Small intestine (tissue), 16 donors: ENCODE results near the gene C12orf76. TPM values are rescaled to one million over a fixed set of nuclear protein-coding genes. Genes with fewer than 3 reads are reported as not detected.
"Not testable (repeated sequence)": the region's sequence is repeated elsewhere in the genome, so short reads cannot be mapped to it uniquely, and the experiment has no call there.

Experiments
- DNase-seq, 2 donors: peaks; one replicate each; pipeline versions ENCODE4 v3.0.0 to v3.0.0-alpha.2; 2013
- FAIRE-seq: peaks from 2 replicates; lab custom pipeline; 2012; peaks lifted over from hg19 to GRCh38; lab: Jason Lieb, UNC
- H3K27ac ChIP-seq, 3 donors: one replicate each; pipeline ENCODE4 v1.5.1; 2013; ENCODE audit warnings: low read length in 2 of 3, mild to moderate bottlenecking in 2 of 3, control low read depth in 1 of 3, inconsistent platforms in 1 of 3, low read depth in 1 of 3, moderate library complexity in 1 of 3
- H3K27me3 ChIP-seq, 3 donors: one replicate each; pipeline ENCODE4 v1.6.1; 2013; ENCODE audit warnings: low read length in 3 of 3, inconsistent platforms in 1 of 3; ENCODE audit not compliant: control insufficient read depth in 3 of 3, insufficient read depth in 3 of 3
- H3K36me3 ChIP-seq, 3 donors: one replicate each; pipeline ENCODE4 v1.6.1; 2013; ENCODE audit warnings: low read length in 3 of 3, inconsistent platforms in 1 of 3, low read depth in 1 of 3, mild to moderate bottlenecking in 1 of 3, moderate library complexity in 1 of 3; ENCODE audit not compliant: control insufficient read depth in 3 of 3, insufficient read depth in 2 of 3
- H3K4me1 ChIP-seq, 3 donors: one replicate each; pipeline ENCODE4 v1.6.1; 2013; ENCODE audit warnings: low read length in 2 of 3, inconsistent platforms in 1 of 3, low read depth in 1 of 3, mild to moderate bottlenecking in 1 of 3, moderate library complexity in 1 of 3; ENCODE audit not compliant: control insufficient read depth in 3 of 3, insufficient read depth in 2 of 3
- H3K4me3 ChIP-seq, 3 donors: one replicate each; pipeline ENCODE4 v1.5.1; 2013; ENCODE audit warnings: low read length in 3 of 3, control low read depth in 1 of 3, inconsistent platforms in 1 of 3, low read depth in 1 of 3, mild to moderate bottlenecking in 1 of 3, moderate library complexity in 1 of 3
- H3K9me3 ChIP-seq, 2 donors: one replicate each; pipeline ENCODE4 v1.6.1; 2013; ENCODE audit warnings: low read depth in 1 of 2, low read length in 1 of 2; ENCODE audit not compliant: control insufficient read depth in 2 of 2, insufficient read depth in 1 of 2
- WGBS, 3 donors: extraction: QIAGEN DNeasy Blood & Tissue Kit; methylation state at CpG; one replicate each; pipeline ENCODE4 v1.1.7; 2013; 5-methylcytosine and 5-hydroxymethylcytosine counted together
- long read RNA-seq, 10 donors: transcript quantifications; one replicate each; lab custom pipeline, GENCODE V29; 2026
- polyA plus RNA-seq, 4 donors: library from polyadenylated mRNA; stranded (reverse) in 3 of 4; unstranded in 1 of 4; fragments of 200-250 nt in 3 of 4; fragments of 120-200 nt in 1 of 4; gene quantifications; one replicate each; pipeline versions ENCODE4 v1.2.1 to v1.2.3, GENCODE V29; 2013
- donor health status: healthy with polysubstance abuse.
- donor health status: control.
- donor health status: control.
- donor health status: Bipolar disorder and iron deficiency.
- donor health status: healthy.

The C12orf76 gene, protein sequence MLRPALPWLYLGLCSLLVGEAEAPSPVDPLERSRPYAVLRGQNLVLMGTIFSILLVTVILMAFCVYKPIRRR
- 10 to 100 TPM in 2 of 4 donors, 1 to 10 TPM in 2; 5.4 to 32.4 (median 8.1) TPM for polyA plus RNA-seq
- long read RNA-seq, donor 1, transcript C12orf76-203 (2 exons, 1,755 nt), result major isoform, 17 of 19 reads
- long read RNA-seq, donor 1, partial matches to known transcripts, result 0 of 19 reads
- long read RNA-seq, donor 1, other reads (novel, unspliced or antisense), result 0 of 19 reads
- long read RNA-seq, donor 2, partial matches to known transcripts, result 0 of 2 reads
- long read RNA-seq, donor 2, other reads (novel, unspliced or antisense), result 0 of 2 reads
- long read RNA-seq, donor 3, transcript C12orf76-203 (2 exons, 1,755 nt), result major isoform, 6 of 7 reads
- long read RNA-seq, donor 3, partial matches to known transcripts, result 0 of 7 reads
- long read RNA-seq, donor 3, other reads (novel, unspliced or antisense), result 0 of 7 reads
- long read RNA-seq, donor 4, partial matches to known transcripts, result 0 of 1 reads
- long read RNA-seq, donor 4, other reads (novel, unspliced or antisense), result 0 of 1 reads
- long read RNA-seq, donor 5, partial matches to known transcripts, result 0 of 4 reads
- long read RNA-seq, donor 5, other reads (novel, unspliced or antisense), result 0 of 4 reads
- long read RNA-seq, donor 6, transcript C12orf76-203 (2 exons, 1,755 nt), result major isoform, 5 of 11 reads
- long read RNA-seq, donor 6, partial matches to known transcripts, result 6 of 11 reads
- long read RNA-seq, donor 6, other reads (novel, unspliced or antisense), result 0 of 11 reads
- long read RNA-seq, donor 7, result 0 reads
- long read RNA-seq, donor 8, partial matches to known transcripts, result 0 of 3 reads
- long read RNA-seq, donor 8, other reads (novel, unspliced or antisense), result 0 of 3 reads
- long read RNA-seq, donor 9, partial matches to known transcripts, result 0 of 2 reads
- long read RNA-seq, donor 9, other reads (novel, unspliced or antisense), result 0 of 2 reads
- long read RNA-seq, donor 10, transcript C12orf76-203 (2 exons, 1,755 nt), result major isoform, 8 of 20 reads
- long read RNA-seq, donor 10, partial matches to known transcripts, result 10 of 20 reads
- long read RNA-seq, donor 10, other reads (novel, unspliced or antisense), result 0 of 20 reads

DNA sequence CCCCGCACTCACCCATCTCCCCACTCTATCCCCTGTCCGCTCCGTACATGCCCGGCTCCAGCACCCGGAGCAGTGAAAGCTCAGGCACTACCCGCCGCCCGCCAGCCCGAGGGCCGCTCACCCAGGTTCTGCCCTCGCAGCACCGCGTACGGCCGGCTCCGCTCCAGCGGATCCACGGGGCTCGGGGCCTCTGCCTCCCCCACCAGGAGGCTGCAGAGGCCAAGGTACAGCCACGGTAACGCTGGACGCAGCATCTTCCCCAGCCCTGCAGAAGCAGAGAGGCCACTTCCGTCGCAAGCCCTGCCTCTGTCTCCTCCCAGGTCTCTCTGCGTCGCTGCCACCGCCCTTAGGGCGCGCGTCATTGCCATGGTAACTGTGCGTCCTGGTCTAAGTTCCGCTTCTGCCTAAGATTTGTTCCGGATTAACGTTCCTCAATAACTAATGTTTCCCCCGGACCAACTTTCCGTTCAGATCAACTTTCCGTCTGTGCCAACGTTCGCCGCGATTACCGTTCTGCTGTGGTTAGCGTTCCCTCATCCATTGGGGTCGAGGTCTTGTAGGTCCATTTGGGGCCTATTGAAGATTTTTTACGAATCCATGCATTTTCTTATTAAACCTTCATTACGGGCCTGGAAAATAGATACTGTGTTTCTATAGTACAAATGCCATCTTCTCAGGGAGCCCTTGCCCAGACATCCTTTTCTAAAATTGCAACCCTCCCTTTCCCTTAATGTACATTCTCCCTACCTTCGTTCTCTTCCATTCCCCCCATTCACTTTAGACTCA is at the start of gene C12orf76:
TSS of gene C12orf76 (minus strand) at position 281 of the 786 bp plus-strand sequence. CDS start at position 254, 27 bp downstream.
- H3K4me1 ChIP-seq, result peaks cover 0 to 7% (median 6%) of the 10 kb centered on the region in 3 donors
- FAIRE-seq (no peak), DNase-seq (peak; percentile 97 to 98)
- peaks cover 0 to 14% (median 0%) of the 10 kb centered on the region in 3 donors for H3K36me3 ChIP-seq
- H3K27me3 ChIP-seq, result no peaks in the 10 kb centered on the region
- peak within 1 kb of the TSS; percentile 71 to 97 (median 87) for H3K27ac ChIP-seq
- 2% methylated on average over 39 to 47 of the region's 47 CpGs for WGBS, 3 donors
- no peaks in the 10 kb centered on the region for H3K9me3 ChIP-seq
- peak within 1 kb of the TSS; percentile 62 to 92 (median 89) for H3K4me3 ChIP-seq

DNA sequence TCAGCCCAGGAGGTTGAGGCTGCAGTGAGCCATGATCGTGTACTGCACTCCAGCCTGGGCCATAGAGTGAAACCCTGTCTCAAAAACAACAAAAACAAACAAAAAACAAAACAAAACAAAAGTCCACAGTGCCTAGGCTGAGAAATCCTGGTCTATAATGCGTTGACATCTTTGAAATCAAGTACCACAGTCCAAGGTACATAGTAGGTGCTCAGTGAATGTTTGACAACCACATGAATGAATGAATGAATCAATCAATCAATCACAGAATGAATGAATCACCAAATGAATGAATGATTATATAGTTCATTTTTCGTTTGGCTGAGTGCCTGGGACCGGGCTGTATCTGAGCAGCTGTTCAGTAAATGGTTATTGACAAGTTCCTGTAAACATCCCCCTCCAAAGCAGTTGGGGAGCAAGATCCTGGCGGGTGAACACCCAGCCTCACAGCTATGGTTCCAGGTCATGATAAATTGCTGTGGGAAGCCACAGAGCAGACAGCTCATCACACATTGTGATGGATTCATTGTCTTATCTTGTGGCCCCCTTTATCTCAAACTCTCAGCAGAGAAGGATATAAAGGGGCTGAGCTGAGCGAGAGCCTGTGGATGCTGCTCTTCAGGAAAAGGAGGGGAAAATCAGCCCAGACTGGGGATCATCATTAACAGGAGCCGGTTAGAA is 45.4 kb upstream of the C12orf76 start:
- Histone ChIP-seq H3K9me3 (no peaks in the 10 kb centered on the region), H3K36me3 (no peaks in the 10 kb centered on the region), H3K4me3 (no peak overlapping the region), H3K4me1 (no peaks in the 10 kb centered on the region), H3K27ac (no peak overlapping the region), H3K27me3 (peaks cover 0 to 7% (median 0%) of the 10 kb centered on the region in 3 donors)
- no peak for FAIRE-seq
- no peak for DNase-seq
- 23 to 42% (median 38%) methylated on average over 7 of the region's 7 CpGs for whole genome bisulfite sequencing, 3 donors

DNA sequence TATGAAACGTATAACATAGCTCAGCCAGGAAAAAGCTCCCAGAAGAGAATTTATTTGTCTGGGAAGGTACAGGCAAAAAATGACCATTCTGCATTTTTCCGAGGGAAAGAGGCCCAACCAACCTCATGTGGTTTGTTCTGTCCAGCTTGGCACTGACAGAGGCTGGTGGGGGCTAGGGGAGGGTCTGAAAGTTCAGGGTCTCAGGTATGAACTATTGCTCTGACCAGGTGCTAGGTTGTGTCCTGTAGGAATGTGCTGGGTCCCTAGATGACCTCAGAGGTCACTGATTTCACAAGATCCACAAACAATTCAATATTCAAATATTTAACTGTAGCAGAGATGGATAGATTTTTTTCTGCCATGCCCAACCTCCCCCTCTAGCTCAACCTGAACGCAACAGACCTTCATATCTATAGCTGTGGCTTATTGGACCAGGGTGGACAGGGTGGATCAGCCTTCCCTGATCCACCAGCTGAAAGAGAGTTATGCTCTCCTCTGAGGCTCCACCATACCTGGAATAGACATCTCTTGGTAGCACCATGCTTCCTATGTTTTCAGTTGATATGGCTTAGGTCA is 42.9 kb upstream of the C12orf76 start:
- H3K27me3 ChIP-seq, result peaks cover 0 to 7% (median 0%) of the 10 kb centered on the region in 3 donors
- no peak overlapping the region for H3K4me3 ChIP-seq
- H3K9me3 ChIP-seq, result no peaks in the 10 kb centered on the region
- no peak overlapping the region for H3K27ac ChIP-seq
- DNase-seq (no peak), FAIRE-seq (no peak)
- H3K4me1 ChIP-seq, result no peaks in the 10 kb centered on the region
- H3K36me3 ChIP-seq, result no peaks in the 10 kb centered on the region
- 57 to 71% (median 67%) methylated on average over 3 of the region's 3 CpGs for WGBS, 3 donors

DNA sequence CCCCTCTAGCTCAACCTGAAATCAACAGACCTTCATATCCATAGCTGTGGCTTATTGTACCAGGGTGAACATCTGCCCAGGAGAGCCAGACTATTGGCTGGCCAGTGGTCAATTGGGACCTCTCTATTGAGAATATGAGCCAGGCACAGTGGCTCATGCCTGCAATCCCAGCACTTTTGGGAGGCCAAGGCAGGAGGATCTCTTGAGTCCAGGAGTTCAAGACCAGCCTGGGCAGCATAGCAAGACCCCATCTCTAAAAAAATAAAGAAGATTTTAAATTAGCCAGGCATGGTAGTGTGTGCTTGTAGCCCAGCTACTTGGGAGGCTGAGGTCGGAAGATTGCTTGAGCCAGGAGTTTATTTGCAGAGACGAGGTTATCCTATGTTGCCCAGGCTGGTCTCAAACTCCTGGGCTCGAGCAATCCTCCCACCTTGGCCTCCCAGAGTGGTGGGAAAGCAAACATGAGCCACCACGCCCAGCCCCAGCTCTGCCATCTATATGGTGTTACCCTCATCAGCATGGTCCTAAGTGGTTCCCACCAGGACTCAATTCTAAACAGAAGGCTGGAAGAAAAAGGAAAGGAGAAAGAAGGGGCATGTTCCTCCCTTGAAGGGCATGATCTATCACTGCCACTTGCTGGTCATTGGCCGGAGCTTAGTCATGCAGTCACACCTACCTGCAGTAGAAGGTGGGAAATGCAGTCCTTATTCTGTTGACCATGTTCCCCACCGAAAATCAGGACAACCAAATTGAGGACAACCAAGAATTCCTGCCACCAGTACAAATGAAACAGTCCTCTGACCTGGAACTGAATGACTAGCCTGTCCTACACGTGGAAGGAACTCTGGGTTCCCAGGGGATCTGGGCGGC is 42.2 kb upstream of the C12orf76 start:
- Histone ChIP-seq H3K4me3 (no peak overlapping the region), H3K27ac (no peak overlapping the region), H3K4me1 (no peaks in the 10 kb centered on the region), H3K9me3 (no peaks in the 10 kb centered on the region), H3K27me3 (peaks cover 0 to 7% (median 0%) of the 10 kb centered on the region in 3 donors), H3K36me3 (no peaks in the 10 kb centered on the region)
- FAIRE-seq (no peak), DNase-seq (no peak)
- 66 to 74% (median 67%) methylated on average over 8 of the region's 8 CpGs for WGBS, 3 donors

DNA sequence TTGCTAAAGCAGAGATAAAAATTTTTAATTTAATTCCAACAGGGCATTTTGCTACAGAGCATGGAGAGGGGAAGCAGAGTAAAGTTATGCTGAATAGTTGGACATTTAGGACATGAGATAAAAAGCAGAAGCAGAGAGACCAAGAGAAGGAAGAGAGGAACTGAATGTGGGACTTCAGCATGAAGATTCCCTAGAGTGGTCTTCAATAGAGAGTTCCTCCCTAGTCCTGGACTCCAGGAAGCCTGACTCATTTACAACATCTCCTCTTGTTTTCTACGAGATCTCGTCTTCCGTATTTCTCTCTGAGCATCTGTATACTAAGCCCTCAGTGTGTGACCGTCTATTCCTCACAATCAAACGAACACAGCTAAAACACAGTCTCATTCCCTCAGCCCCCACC is 40.6 kb upstream of the C12orf76 start:
- H3K36me3 ChIP-seq, result no peaks in the 10 kb centered on the region
- peaks cover 0 to 7% (median 0%) of the 10 kb centered on the region in 3 donors for H3K27me3 ChIP-seq
- no peaks in the 10 kb centered on the region for H3K4me1 ChIP-seq
- no peak for DNase-seq
- FAIRE-seq, result no peak
- no peak overlapping the region for H3K4me3 ChIP-seq
- 73 to 81% (median 78%) methylated on average over 5 of the region's 5 CpGs for WGBS, 3 donors
- no peak overlapping the region for H3K27ac ChIP-seq
- no peaks in the 10 kb centered on the region for H3K9me3 ChIP-seq

DNA sequence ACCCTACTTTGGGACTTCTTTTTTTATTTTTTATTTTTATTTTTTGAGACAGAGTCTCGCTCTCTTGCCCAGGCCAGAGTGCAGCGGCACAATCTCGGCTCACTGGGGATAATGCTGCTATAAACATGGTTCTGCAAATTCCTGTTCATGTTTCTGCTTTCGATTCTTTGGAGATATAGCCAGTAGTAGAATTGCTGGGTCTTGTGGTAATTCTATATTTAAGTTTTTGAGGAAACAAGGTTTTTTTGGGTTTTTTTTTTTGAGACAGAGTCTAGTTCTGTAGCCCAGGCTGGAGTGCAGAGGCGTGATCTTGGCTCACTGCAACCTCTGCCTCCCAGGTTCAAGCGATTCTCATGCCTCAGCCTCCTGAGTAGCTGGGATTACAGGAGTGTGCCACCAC is 39.9 kb upstream of the C12orf76 start:
- not testable (repeated sequence) for DNase-seq, H3K4me3 ChIP-seq, FAIRE-seq, H3K9me3 ChIP-seq, H3K4me1 ChIP-seq, H3K27ac ChIP-seq, H3K36me3 ChIP-seq, H3K27me3 ChIP-seq
- WGBS, 3 donors, result 77 to 88% (median 83%) methylated on average over 6 of the region's 6 CpGs
